Right atrium auricular region (tissue), 2 donors: ENCODE data around the gene BHMT. TPM values are rescaled to one million over a fixed set of nuclear protein-coding genes. Genes with fewer than 3 reads are reported as not detected.
"Not testable (repeated sequence)": the region's sequence is repeated elsewhere in the genome, so short reads cannot be mapped to it uniquely, and the experiment has no call there.

Experiments used
- DNase-seq: peaks from one replicate; pipeline ENCODE4 v3.0.0-alpha.2; 2019; ENCODE audit warnings: low spot score
- H3K27ac ChIP-seq, 2 donors: fragments of 200-600 bp; sonication (generic); 1 replicate in 1 of 2; 2 replicates in 1 of 2; pipeline ENCODE4 v1.5.1; 2016 to 2019
- H3K27me3 ChIP-seq, 2 donors: fragments of 200-600 bp; sonication (generic); one replicate each; pipeline versions ENCODE4 v1.5.1 to v1.6.0; 2017 to 2019
- H3K36me3 ChIP-seq: fragments of 200-600 bp; sonication (generic); one replicate; pipeline ENCODE4 v1.5.1; 2016
- H3K4me1 ChIP-seq, 2 donors: fragments of 200-600 bp; sonication (generic); one replicate each; pipeline versions ENCODE4 v1.5.1 to v1.6.0; 2017 to 2019
- H3K4me3 ChIP-seq, 2 donors: fragments of 200-600 bp; sonication (generic); 1 replicate in 1 of 2; 2 replicates in 1 of 2; pipeline ENCODE4 v1.5.1; 2017 to 2019; ENCODE audit warnings: mild to moderate bottlenecking in 1 of 2, moderate library complexity in 1 of 2
- H3K9me3 ChIP-seq, 2 donors: fragments of 200-600 bp; sonication (generic); one replicate each; pipeline ENCODE4 v1.5.1; 2019
- total RNA-seq, 2 donors: library from RNA; depleted of rRNA; stranded (reverse); fragments of >200 nt; gene quantifications; one replicate each; pipeline ENCODE4 v1.1.0, GENCODE V29; 2016
- TF ChIP-seq, protein P1 (sequence below), 2 donors: fragments of 200-600 bp; sonication (generic); IDR thresholded peaks; one replicate each; pipeline ENCODE4 v1.5.1; 2019; ENCODE audit warnings: antibody characterized with exemption in 2 of 2

Gene BHMT
- total RNA-seq, 2 donors from 2014 or later, result not detected

DNA sequence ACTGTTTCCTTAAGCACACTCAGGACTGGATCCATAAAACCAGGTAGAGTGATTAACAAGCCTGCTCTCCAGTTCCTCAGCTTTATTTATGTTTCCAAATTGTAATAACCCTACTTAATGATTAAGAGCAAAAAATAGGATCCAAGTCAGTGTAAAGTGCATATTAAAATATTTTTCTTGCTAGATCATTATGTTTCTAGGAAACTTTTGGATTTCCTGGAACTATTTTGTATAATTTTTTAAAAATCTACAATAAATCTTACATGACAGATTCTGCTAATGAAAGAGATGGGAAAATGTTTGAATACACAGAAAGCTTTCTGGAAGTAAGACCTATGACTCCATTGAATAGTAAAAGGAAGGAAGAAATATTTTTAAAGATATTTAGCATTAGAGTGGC lies 35.5 kb downstream of the BHMT start:
- Histone ChIP-seq H3K4me1 (no peaks in the 10 kb centered on the region), H3K27me3 (no peaks in the 10 kb centered on the region), H3K36me3 (no peaks in the 10 kb centered on the region), H3K4me3 (no peak overlapping the region), H3K27ac (no peak overlapping the region), H3K9me3 (no peaks in the 10 kb centered on the region)
- TF ChIP-seq, protein P1, sequence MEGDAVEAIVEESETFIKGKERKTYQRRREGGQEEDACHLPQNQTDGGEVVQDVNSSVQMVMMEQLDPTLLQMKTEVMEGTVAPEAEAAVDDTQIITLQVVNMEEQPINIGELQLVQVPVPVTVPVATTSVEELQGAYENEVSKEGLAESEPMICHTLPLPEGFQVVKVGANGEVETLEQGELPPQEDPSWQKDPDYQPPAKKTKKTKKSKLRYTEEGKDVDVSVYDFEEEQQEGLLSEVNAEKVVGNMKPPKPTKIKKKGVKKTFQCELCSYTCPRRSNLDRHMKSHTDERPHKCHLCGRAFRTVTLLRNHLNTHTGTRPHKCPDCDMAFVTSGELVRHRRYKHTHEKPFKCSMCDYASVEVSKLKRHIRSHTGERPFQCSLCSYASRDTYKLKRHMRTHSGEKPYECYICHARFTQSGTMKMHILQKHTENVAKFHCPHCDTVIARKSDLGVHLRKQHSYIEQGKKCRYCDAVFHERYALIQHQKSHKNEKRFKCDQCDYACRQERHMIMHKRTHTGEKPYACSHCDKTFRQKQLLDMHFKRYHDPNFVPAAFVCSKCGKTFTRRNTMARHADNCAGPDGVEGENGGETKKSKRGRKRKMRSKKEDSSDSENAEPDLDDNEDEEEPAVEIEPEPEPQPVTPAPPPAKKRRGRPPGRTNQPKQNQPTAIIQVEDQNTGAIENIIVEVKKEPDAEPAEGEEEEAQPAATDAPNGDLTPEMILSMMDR (IDR thresholded peaks at IDR 0.05), result no peak
- no peak for DNase-seq

DNA sequence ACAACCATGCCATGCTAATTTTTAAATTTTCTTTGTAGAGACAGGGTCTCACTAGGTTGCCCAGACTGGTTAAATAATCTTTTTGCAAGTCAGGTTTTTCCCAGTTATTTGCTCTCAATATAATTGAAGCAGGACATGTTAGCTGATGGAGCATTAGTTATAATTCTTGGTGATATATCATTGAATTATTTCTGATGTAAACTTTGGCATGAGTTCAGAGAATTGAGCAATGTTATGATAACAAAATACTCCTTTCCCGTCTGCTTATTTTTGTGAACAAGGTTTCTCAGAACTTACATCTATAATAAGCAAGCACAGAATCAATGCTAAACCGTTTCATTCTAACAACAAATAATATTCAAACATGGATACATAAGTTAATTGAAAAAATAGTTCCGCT lies 37.8 kb downstream of the BHMT start:
- no peak for DNase-seq
- TF ChIP-seq, protein P1 (IDR thresholded peaks at IDR 0.05), result no peak
- H3K4me1 ChIP-seq, result no peaks in the 10 kb centered on the region

DNA sequence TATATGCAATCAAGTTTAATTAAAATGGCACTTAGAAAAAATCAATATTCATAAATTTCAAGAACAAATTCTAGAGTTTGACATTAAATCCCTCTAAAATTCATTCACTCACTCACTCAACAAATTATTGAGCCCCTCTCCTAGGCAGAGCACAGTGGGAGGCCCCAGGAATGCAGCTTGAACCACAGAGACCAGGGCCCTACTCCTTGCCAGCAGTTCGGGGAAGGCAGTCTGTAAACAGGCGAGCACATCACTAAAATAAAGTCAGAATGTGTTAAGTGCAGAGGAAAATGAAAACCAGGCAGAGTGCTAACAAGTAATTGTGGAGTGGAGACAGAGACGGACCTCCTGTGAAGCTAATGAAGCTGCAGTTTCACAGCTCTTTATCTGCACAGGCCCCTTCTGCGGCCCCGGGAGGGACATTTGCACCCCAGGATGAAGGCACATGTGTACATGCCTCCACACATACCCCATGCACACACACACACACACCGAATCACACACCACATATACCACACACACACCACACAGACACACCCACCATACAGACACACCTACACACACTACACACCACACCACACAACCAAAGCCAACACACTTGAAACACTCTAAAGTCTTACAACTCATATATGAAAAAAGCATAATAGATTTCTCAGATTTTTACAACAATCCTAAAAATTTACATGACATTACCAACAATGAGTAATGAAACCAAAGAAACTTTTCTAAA lies 40.5 kb downstream of the BHMT start:
- TF ChIP-seq, protein P1 (IDR thresholded peaks at IDR 0.05), result no peak
- Histone ChIP-seq H3K9me3 (no peaks in the 10 kb centered on the region), H3K4me1 (no peaks in the 10 kb centered on the region), H3K4me3 (no peak overlapping the region), H3K27me3 (no peaks in the 10 kb centered on the region), H3K27ac (no peak overlapping the region), H3K36me3 (no peaks in the 10 kb centered on the region)
- no peak for DNase-seq

More for the DNA sequence above, 37.8 kb downstream of the BHMT start:
- H3K4me3 ChIP-seq, result no peak overlapping the region
- H3K36me3 ChIP-seq, result no peaks in the 10 kb centered on the region
- H3K27ac ChIP-seq, result no peak overlapping the region
- no peaks in the 10 kb centered on the region for H3K27me3 ChIP-seq
- H3K9me3 ChIP-seq, result no peaks in the 10 kb centered on the region

DNA sequence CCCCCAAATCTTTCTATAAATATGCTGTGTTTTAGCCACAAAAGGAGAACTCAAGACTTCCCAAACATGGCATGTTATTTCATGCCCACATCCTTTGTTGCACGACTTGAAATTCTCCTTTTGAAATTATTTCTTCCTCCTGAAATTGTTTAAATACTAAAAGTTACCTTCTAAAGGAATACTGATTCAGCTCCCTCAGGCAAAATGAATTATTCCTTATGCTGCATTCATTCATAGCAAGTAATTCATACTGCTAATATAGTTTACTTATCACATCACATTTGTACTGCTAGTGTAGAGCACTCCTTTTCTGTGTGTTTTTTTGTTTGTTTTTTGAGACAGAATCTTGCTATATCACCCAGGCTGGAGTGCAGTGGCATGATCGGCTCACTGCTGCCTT lies 45.7 kb downstream of the BHMT start:
- no peaks in the 10 kb centered on the region for H3K9me3 ChIP-seq
- H3K4me1 ChIP-seq, result no peaks in the 10 kb centered on the region
- H3K4me3 ChIP-seq, result no peak overlapping the region
- no peaks in the 10 kb centered on the region for H3K36me3 ChIP-seq
- no peaks in the 10 kb centered on the region for H3K27me3 ChIP-seq
- no peak for DNase-seq
- TF ChIP-seq, protein P1 (IDR thresholded peaks at IDR 0.05), result no peak
- no peak overlapping the region for H3K27ac ChIP-seq

DNA sequence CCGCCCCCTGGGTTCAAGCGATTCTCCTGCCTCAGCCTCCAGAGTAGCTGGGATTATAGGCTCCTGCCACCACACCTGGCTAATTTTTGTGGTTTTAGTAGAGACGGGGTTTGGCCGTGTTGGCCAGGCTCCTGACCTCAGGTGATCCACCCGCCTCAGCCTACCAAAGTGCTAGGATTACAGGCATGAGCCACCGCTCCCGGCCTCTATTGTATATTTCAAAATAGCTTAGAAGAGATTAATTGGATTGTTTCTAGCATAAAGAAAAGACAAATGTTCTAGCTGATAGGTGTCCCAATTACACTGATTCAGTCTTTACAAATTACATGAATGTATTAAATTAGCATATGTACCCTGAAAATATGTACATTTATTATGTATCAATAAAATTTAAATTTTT lies 50.0 kb downstream of the BHMT start:
- DNase-seq, H3K4me3 ChIP-seq, H3K36me3 ChIP-seq, H3K4me1 ChIP-seq, H3K27ac ChIP-seq, H3K27me3 ChIP-seq, H3K9me3 ChIP-seq: not testable (repeated sequence)

DNA sequence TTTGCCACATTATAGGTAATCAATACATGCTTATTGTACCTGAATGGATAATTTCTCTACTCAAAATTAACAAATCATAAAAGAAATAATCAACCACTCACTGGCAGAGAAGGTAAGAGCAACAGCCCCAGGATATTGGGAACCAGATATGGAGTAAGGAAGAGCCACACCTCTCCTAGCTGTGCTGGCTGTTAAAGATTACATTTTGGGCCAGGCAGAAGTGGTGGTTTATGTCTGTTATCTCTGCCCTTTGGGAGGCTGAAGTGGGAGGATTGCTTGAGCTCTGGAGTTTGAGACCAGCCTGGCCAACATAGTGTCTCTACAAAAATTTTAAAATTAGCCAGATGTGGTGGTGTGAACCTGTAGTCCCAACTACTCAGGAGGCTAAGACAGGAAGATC lies 56.4 kb downstream of the BHMT start:
- H3K4me1 ChIP-seq, result peaks cover 0 to 3% of the 10 kb centered on the region in 2 donors
- H3K4me3 ChIP-seq, result no peak overlapping the region
- TF ChIP-seq, protein P1 (IDR thresholded peaks at IDR 0.05), result no peak
- H3K9me3 ChIP-seq, result no peaks in the 10 kb centered on the region
- no peak for DNase-seq
- H3K27me3 ChIP-seq, result no peaks in the 10 kb centered on the region
- H3K27ac ChIP-seq, result no peak overlapping the region
- H3K36me3 ChIP-seq, result no peaks in the 10 kb centered on the region
